GM18858 (cell line): ENCODE results near the gene EEF1AKMT3.

Experiments used
- ATAC-seq: cut with Tn5 transposase; IDR thresholded peaks from one replicate; pipeline ENCODE4 v1.9.1; 2021; ENCODE audit not compliant: unreplicated experiment

EEF1AKMT3 gene

GRCh38 chr12:57782243-57782607, 9.8 kb downstream of the EEF1AKMT3 start:
- ATAC-seq = no peak

GRCh38 chr12:57782608-57783465, 10.4 kb downstream of the EEF1AKMT3 start, which contains the start of gene TSFM:
TSS of gene TSFM (plus strand) at chr12:57782787. CDS start at chr12:57782802, 15 bp downstream.
- ATAC-seq = peak; percentile 66

GRCh38 chr12:57783466-57783801, 11.0 kb downstream of the EEF1AKMT3 start:
- ATAC-seq = no peak

- ATAC-seq = no peak
These were observed 11.4 kb downstream of the EEF1AKMT3 start for GRCh38 chr12:57783861-57784260.

GRCh38 chr12:57793920-57794319, 21.5 kb downstream of the EEF1AKMT3 start:
- no peak for ATAC-seq

- ATAC-seq = no peak
These were observed 22.9 kb downstream of the EEF1AKMT3 start for GRCh38 chr12:57795354-57795753.

- no peak for ATAC-seq
These were observed 24.6 kb downstream of the EEF1AKMT3 start for GRCh38 chr12:57796996-57797395.

GRCh38 chr12:57797933-57798332, 25.5 kb downstream of the EEF1AKMT3 start:
- ATAC-seq = no peak

GRCh38 chr12:57800965-57801364, 28.6 kb downstream of the EEF1AKMT3 start:
- ATAC-seq = no peak

- no peak for ATAC-seq
These were observed 30.2 kb downstream of the EEF1AKMT3 start for GRCh38 chr12:57802607-57803006.

- ATAC-seq = no peak
These were observed 31.0 kb downstream of the EEF1AKMT3 start for GRCh38 chr12:57803319-57803893.

- ATAC-seq = no peak
These were observed 34.3 kb downstream of the EEF1AKMT3 start for GRCh38 chr12:57806677-57807076.

GRCh38 chr12:57807285-57807684, 34.9 kb downstream of the EEF1AKMT3 start:
- no peak for ATAC-seq

- no peak for ATAC-seq
These were observed 35.9 kb downstream of the EEF1AKMT3 start for GRCh38 chr12:57808351-57808750.

- ATAC-seq = no peak
These were observed 37.0 kb downstream of the EEF1AKMT3 start for GRCh38 chr12:57809425-57809824.

GRCh38 chr12:57810450-57810849, 38.0 kb downstream of the EEF1AKMT3 start:
- no peak for ATAC-seq

GRCh38 chr12:57811028-57811755, 38.8 kb downstream of the EEF1AKMT3 start:
- ATAC-seq = no peak

- no peak for ATAC-seq
These were observed 40.9 kb downstream of the EEF1AKMT3 start for GRCh38 chr12:57813111-57813970.

GRCh38 chr12:57813971-57814772, 41.8 kb downstream of the EEF1AKMT3 start:
- no peak for ATAC-seq
